ENCODE data around the gene AOC2. TPM values are rescaled to one million over a fixed set of nuclear protein-coding genes. Genes with fewer than 3 reads are reported as not detected.

The AOC2 gene
- total and polyA plus RNA-seq, 10 of the 15 experiments (the other 5 are each of a cell fraction or from before 2014, with no cell fraction given): 0.08 to 1.9 (median 0.62) TPM

DNA sequence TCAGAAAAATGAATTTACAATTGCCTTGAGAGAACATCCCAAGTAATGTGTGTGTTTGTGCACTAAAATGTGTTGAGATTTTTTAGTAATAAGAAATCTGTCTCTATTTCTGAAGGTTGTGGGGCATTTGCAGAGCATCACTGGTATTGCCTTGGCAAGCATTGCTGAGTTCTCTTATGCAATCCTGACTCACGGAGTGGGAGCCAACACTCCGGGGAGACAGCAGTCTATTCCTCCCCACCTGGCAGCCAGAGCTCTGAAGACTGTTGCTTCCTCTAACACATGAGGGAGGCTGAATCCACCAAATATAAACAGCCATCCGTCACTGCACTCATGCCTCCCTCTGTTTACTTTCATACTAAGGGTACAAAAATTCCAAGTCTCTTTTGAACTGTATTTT lies 35.1 kb upstream of the AOC2 start:
- H3K27me3 ChIP-seq (replicated peaks in 1 of 2; ENCODE audit: control insufficient read depth in 2 of 2, insufficient read depth in 2 of 2, low read length in 1 of 2): no peaks in the 10 kb centered on the region
- ChIA-PET SMC1A (ENCODE audit: uncharacterized antibody, unreplicated experiment) (no interaction called here), RAD21 (ENCODE audit: unreplicated experiment) (no interaction called here), CTCF (interaction anchor here (2.3 to 2.4 kb wide), 2 partner anchors 11 to 15 kb away, joined by 9 to 17 read pairs; partner anchors contain the start of gene BECN1), POLR2A (no interaction called here)
- no peak overlapping the region for H3K27ac ChIP-seq (ENCODE audit: control insufficient read depth, insufficient read depth)
- TF ChIP-seq RB1 (IDR thresholded peaks at IDR 0.05; ENCODE audit: borderline replicate concordance) (no peak), ZNF622 (IDR thresholded peaks at IDR 0.05) (no peak), ZNF24 (IDR thresholded peaks at IDR 0.05) (no peak), ASH2L (IDR thresholded peaks at IDR 0.05; ENCODE audit: borderline replicate concordance, low read depth) (no peak), STAT3 (IDR thresholded peaks at IDR 0.05; ENCODE audit: low read depth, low read length) (no peak), RBBP5 (conservative IDR thresholded peaks at IDR 0.05) (no peak), MEF2A (IDR thresholded peaks at IDR 0.05; ENCODE audit: insufficient read depth, low read depth, low read length) (no peak), POLR2A (IDR thresholded peaks at IDR 0.05; ENCODE audit: low read depth, low read length) (no peak), CBFB (IDR thresholded peaks at IDR 0.05; ENCODE audit: low read depth) (no peak), MTA2 (IDR thresholded peaks at IDR 0.05; ENCODE audit: low read depth) (no peak)
- TF ChIP-seq, protein P1, sequence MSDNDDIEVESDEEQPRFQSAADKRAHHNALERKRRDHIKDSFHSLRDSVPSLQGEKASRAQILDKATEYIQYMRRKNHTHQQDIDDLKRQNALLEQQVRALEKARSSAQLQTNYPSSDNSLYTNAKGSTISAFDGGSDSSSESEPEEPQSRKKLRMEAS (IDR thresholded peaks at IDR 0.05; ENCODE audit: low read depth, low read length): no peak
- TF ChIP-seq, protein P2, sequence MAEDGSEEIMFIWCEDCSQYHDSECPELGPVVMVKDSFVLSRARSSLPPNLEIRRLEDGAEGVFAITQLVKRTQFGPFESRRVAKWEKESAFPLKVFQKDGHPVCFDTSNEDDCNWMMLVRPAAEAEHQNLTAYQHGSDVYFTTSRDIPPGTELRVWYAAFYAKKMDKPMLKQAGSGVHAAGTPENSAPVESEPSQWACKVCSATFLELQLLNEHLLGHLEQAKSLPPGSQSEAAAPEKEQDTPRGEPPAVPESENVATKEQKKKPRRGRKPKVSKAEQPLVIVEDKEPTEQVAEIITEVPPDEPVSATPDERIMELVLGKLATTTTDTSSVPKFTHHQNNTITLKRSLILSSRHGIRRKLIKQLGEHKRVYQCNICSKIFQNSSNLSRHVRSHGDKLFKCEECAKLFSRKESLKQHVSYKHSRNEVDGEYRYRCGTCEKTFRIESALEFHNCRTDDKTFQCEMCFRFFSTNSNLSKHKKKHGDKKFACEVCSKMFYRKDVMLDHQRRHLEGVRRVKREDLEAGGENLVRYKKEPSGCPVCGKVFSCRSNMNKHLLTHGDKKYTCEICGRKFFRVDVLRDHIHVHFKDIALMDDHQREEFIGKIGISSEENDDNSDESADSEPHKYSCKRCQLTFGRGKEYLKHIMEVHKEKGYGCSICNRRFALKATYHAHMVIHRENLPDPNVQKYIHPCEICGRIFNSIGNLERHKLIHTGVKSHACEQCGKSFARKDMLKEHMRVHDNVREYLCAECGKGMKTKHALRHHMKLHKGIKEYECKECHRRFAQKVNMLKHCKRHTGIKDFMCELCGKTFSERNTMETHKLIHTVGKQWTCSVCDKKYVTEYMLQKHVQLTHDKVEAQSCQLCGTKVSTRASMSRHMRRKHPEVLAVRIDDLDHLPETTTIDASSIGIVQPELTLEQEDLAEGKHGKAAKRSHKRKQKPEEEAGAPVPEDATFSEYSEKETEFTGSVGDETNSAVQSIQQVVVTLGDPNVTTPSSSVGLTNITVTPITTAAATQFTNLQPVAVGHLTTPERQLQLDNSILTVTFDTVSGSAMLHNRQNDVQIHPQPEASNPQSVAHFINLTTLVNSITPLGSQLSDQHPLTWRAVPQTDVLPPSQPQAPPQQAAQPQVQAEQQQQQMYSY (CRISPR knock-in tag; IDR thresholded peaks at IDR 0.05): no peak
- TF ChIP-seq, protein P3, sequence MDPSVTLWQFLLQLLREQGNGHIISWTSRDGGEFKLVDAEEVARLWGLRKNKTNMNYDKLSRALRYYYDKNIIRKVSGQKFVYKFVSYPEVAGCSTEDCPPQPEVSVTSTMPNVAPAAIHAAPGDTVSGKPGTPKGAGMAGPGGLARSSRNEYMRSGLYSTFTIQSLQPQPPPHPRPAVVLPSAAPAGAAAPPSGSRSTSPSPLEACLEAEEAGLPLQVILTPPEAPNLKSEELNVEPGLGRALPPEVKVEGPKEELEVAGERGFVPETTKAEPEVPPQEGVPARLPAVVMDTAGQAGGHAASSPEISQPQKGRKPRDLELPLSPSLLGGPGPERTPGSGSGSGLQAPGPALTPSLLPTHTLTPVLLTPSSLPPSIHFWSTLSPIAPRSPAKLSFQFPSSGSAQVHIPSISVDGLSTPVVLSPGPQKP (IDR thresholded peaks at IDR 0.05; ENCODE audit: low read depth, low read length): no peak
- H3K36me3 ChIP-seq (ENCODE audit: control insufficient read depth in 2 of 2, insufficient read depth in 2 of 2, low read length in 1 of 2): peaks cover 0 to 16% of the 10 kb centered on the region in 2 experiments; a peak in 3 of 4 replicates
- 97% methylated on average over 3 of the region's 3 CpGs for WGBS (ENCODE audit: insufficient coverage, insufficient replicate concordance, low lambda C conversion rate, missing lambda C conversion rate)
- no peaks in the 10 kb centered on the region for H3K9me3 ChIP-seq (replicated peaks; ENCODE audit: control insufficient read depth, insufficient read depth, low read length)
- no peaks in the 10 kb centered on the region for H4K20me1 ChIP-seq (ENCODE audit: control insufficient read depth, insufficient read depth)
- no peaks in the 10 kb centered on the region for H3K79me2 ChIP-seq (ENCODE audit: control insufficient read depth, insufficient read depth, low read length)
- no peak overlapping the region for H2AFZ ChIP-seq (ENCODE audit: control insufficient read depth, low read depth, low read length)
- DNase-seq (ENCODE audit: low read depth, low spot score): no peak
- no peak overlapping the region for H3K4me3 ChIP-seq
- H3K4me2 ChIP-seq (ENCODE audit: control insufficient read depth, insufficient read depth): no peak overlapping the region
- H3K9ac ChIP-seq (ENCODE audit: control insufficient read depth, insufficient read depth, low read length): no peak overlapping the region
- H3K4me1 ChIP-seq (ENCODE audit: control insufficient read depth, insufficient read depth, low read length): no peaks in the 10 kb centered on the region
- ATAC-seq: no peak
- in situ Hi-C loops (cut with MboI): no loop called here
- no TSS peak for BruUV-seq (replicated peaks)
- FAIRE-seq: no peak
- intact Hi-C loops (cut with micrococcal nuclease; ENCODE audit: unreplicated experiment): no loop called here

Measured in GM12878 (cell line).